Loucy (cell line): ENCODE measurements around the gene TMPRSS2.

Experiments
- H2AFZ ChIP-seq: fragments of 200-600 bp; sonication (generic); 2 replicates; pipeline ENCODE4 v1.6.0; 2016; ENCODE audit warnings: antibody characterized with exemption, mild to moderate bottlenecking, low read length, moderate library complexity
- H3F3A ChIP-seq: fragments of 200-600 bp; 2 replicates; pipeline ENCODE4 v1.6.0; 2016; ENCODE audit warnings: antibody characterized with exemption, low read depth, mild to moderate bottlenecking
- H3K27me3 ChIP-seq: fragments of 200-600 bp; sonication (generic); 2 replicates; pipeline ENCODE4 v1.6.1; 2014; ENCODE audit warnings: low read length, mild to moderate bottlenecking; ENCODE audit not compliant: insufficient read depth, poor library complexity, severe bottlenecking
- H3K36me3 ChIP-seq: fragments of 200-600 bp; sonication (generic); 2 replicates; pipeline ENCODE4 v1.6.1; 2016; ENCODE audit warnings: low read length; ENCODE audit not compliant: insufficient read depth
- H3K4me1 ChIP-seq: fragments of 200-600 bp; sonication (generic); 2 replicates; pipeline ENCODE4 v1.5.1; 2014; ENCODE audit warnings: low read length, mild to moderate bottlenecking; ENCODE audit not compliant: insufficient read depth, poor library complexity, severe bottlenecking
- H3K4me2 ChIP-seq: fragments of 200-600 bp; sonication (generic); 2 replicates; pipeline ENCODE4 v1.6.0; 2014; ENCODE audit warnings: antibody characterized with exemption, low read length, low read depth, mild to moderate bottlenecking; ENCODE audit not compliant: poor library complexity, severe bottlenecking
- H3K4me3 ChIP-seq: fragments of 200-600 bp; sonication (generic); 2 replicates; pipeline ENCODE4 v1.5.1; 2014; ENCODE audit warnings: low read length, mild to moderate bottlenecking, mixed read lengths; ENCODE audit not compliant: poor library complexity, severe bottlenecking
- H3K79me2 ChIP-seq: fragments of 200-600 bp; sonication (generic); 2 replicates; pipeline ENCODE4 v1.6.1; 2014; ENCODE audit warnings: low read length; ENCODE audit not compliant: insufficient read depth
- H3K9ac ChIP-seq: fragments of 200-600 bp; sonication (generic); 2 replicates; pipeline ENCODE4 v1.6.0; 2014; ENCODE audit warnings: mild to moderate bottlenecking, low read depth, low read length, moderate library complexity; ENCODE audit not compliant: poor library complexity, severe bottlenecking
- H3K9me2 ChIP-seq: fragments of 200-600 bp; sonication (generic); replicated peaks from 2 replicates; pipeline ENCODE4 v1.6.1; 2016; ENCODE audit warnings: low read depth, low read length, mixed read lengths
- H3K9me3 ChIP-seq: fragments of 200-600 bp; sonication (generic); 2 replicates; pipeline ENCODE4 v1.6.1; 2014; ENCODE audit warnings: mild to moderate bottlenecking, antibody characterized with exemption, low read length, low read depth; ENCODE audit not compliant: insufficient read depth
- H4K20me1 ChIP-seq: fragments of 200-600 bp; sonication (generic); 2 replicates; pipeline ENCODE4 v1.6.0; 2014; ENCODE audit warnings: antibody characterized with exemption, low read length, mild to moderate bottlenecking; ENCODE audit not compliant: insufficient read depth, poor library complexity, severe bottlenecking
- CTCF ChIP-seq: fragments of 200-600 bp; sonication (generic); conservative IDR thresholded peaks from 2 replicates; pipeline ENCODE4 v1.5.1; 2014; ENCODE audit warnings: mild to moderate bottlenecking, antibody characterized with exemption, low read length
- EZH2phosphoT487 ChIP-seq: fragments of 200-600 bp; IDR thresholded peaks from 2 replicates; pipeline ENCODE4 v1.6.1; 2018; ENCODE audit warnings: antibody characterized with exemption, mild to moderate bottlenecking, moderate library complexity, borderline replicate concordance

The TMPRSS2 gene

GRCh38 chr21:41506005-41506594 is 1.9 kb downstream of the TMPRSS2 start:
- TF ChIP-seq CTCF: no peak
- no peak for TF ChIP-seq EZH2phosphoT487
- H2AFZ ChIP-seq: no peak overlapping the region
- no peaks in the 10 kb centered on the region for H3K9me2 ChIP-seq
- H3K36me3 ChIP-seq: no peaks in the 10 kb centered on the region
- H3K79me2 ChIP-seq: no peaks in the 10 kb centered on the region
- no peaks in the 10 kb centered on the region for H3K4me1 ChIP-seq
- no peak overlapping the region for H3K4me2 ChIP-seq
- no peak overlapping the region for H3K4me3 ChIP-seq
- H3K27me3 ChIP-seq: no peaks in the 10 kb centered on the region
- no peaks in the 10 kb centered on the region for H3F3A ChIP-seq
- H3K9me3 ChIP-seq: no peaks in the 10 kb centered on the region
- no peak overlapping the region for H3K9ac ChIP-seq
- H4K20me1 ChIP-seq: no peaks in the 10 kb centered on the region

GRCh38 chr21:41504030-41504429 is 3.9 kb downstream of the TMPRSS2 start:
- Histone ChIP-seq H3K9me2 (no peaks in the 10 kb centered on the region), H3K4me3 (no peak overlapping the region), H3K27me3 (no peaks in the 10 kb centered on the region), H4K20me1 (no peaks in the 10 kb centered on the region), H3K36me3 (no peaks in the 10 kb centered on the region), H3K4me1 (no peaks in the 10 kb centered on the region), H2AFZ (no peak overlapping the region), H3K79me2 (no peaks in the 10 kb centered on the region), H3K9ac (no peak overlapping the region), H3F3A (no peaks in the 10 kb centered on the region), H3K4me2 (no peak overlapping the region), H3K9me3 (no peaks in the 10 kb centered on the region)
- TF ChIP-seq CTCF: no peak
- no peak for TF ChIP-seq EZH2phosphoT487

- Histone ChIP-seq H3K4me2 (no peak overlapping the region), H3K9ac (no peak overlapping the region), H4K20me1 (no peaks in the 10 kb centered on the region), H3K4me1 (no peaks in the 10 kb centered on the region), H3K27me3 (no peaks in the 10 kb centered on the region), H3K4me3 (no peak overlapping the region), H3K9me2 (no peaks in the 10 kb centered on the region), H3K9me3 (no peaks in the 10 kb centered on the region), H3K36me3 (no peaks in the 10 kb centered on the region), H3F3A (no peaks in the 10 kb centered on the region), H3K79me2 (no peaks in the 10 kb centered on the region), H2AFZ (no peak overlapping the region)
- no peak for TF ChIP-seq CTCF
- TF ChIP-seq EZH2phosphoT487: no peak
Measured at GRCh38 chr21:41503331-41503730, 4.6 kb downstream of the TMPRSS2 start.
